ENCODE measurements around the gene CRB2.
A peak's percentile ranks its signal among the peaks of the same experiment; 100 is the strongest.

GRCh38 chr9:123355761-123356431 is at the start of gene CRB2:
- TF ChIP-seq CTCF (conservative IDR thresholded peaks at IDR 0.05; ENCODE audit: low read depth, low read length): 0 out of 2 replicates have a peak, but pooled peaks have one; percentile 7
- no peak for TF ChIP-seq MAZ (IDR thresholded peaks at IDR 0.05; ENCODE audit: borderline replicate concordance, low read depth, low read length)
- TF ChIP-seq CHD1 (IDR thresholded peaks at IDR 0.05; ENCODE audit: low read depth, low read length): no peak
- no peak for TF ChIP-seq POLR2A (IDR thresholded peaks at IDR 0.05; ENCODE audit: low read depth, low read length)
- TF ChIP-seq, protein P1, sequence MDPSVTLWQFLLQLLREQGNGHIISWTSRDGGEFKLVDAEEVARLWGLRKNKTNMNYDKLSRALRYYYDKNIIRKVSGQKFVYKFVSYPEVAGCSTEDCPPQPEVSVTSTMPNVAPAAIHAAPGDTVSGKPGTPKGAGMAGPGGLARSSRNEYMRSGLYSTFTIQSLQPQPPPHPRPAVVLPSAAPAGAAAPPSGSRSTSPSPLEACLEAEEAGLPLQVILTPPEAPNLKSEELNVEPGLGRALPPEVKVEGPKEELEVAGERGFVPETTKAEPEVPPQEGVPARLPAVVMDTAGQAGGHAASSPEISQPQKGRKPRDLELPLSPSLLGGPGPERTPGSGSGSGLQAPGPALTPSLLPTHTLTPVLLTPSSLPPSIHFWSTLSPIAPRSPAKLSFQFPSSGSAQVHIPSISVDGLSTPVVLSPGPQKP (IDR thresholded peaks at IDR 0.05; ENCODE audit: borderline replicate concordance, low read depth, low read length): no peak
- no peak for TF ChIP-seq RAD21 (IDR thresholded peaks at IDR 0.05; ENCODE audit: low read length)

Data from IMR-90 (cell line).